GM06990 (cell line): ENCODE measurements around the gene SH2D4B.

ENCODE experiments used
- DNase-seq: peaks from one replicate; pipeline ENCODE4 v3.0.0-alpha.2; 2011; ENCODE audit not compliant: insufficient read length; ENCODE audit errors: extremely low read depth
- H3K27me3 ChIP-seq: replicated peaks from 2 replicates; pipeline ENCODE4 v1.6.0; 2011; ENCODE audit warnings: low read length; ENCODE audit not compliant: control insufficient read depth, insufficient read depth
- H3K36me3 ChIP-seq: 2 replicates; pipeline ENCODE4 v1.5.1; 2011; ENCODE audit warnings: low read length; ENCODE audit not compliant: control insufficient read depth, insufficient read depth
- H3K4me3 ChIP-seq: replicated peaks from 2 replicates; pipeline ENCODE4 v1.5.1; 2011; ENCODE audit warnings: low read depth, mild to moderate bottlenecking, control low read depth, low read length
- TF ChIP-seq, protein P1 (sequence below): IDR thresholded peaks from 2 replicates; pipeline ENCODE4 v1.5.1; 2011; ENCODE audit warnings: low read length, control low read depth, mild to moderate bottlenecking, inconsistent platforms; ENCODE audit not compliant: insufficient read depth, poor library complexity, severe bottlenecking

Gene SH2D4B

DNA sequence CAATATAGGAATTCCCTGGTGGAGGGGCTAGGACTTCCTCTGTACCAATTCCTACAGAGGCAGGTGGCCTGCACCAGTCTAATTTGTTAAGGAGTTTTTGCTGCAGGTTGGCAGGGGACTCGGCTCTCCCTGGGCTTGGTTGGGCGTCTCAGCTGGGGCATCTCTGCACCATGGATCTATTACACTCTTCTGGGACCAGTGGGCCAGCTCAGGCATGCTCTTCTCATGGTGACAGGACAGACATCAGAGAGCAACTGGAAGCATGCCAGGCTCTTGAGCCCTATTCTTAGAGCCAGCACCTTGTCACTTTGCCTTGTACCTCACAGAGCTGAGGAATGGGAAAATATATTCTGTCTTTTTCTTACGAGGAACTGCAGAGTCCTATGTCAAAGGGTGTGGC is 74.6 kb downstream of the SH2D4B start:
- Histone ChIP-seq H3K27me3 (peaks cover 2% of the 10 kb centered on the region; the same call in 1 of the 2 replicates), H3K4me3 (no peak overlapping the region), H3K36me3 (no peaks in the 10 kb centered on the region)
- no peak for DNase-seq
- TF ChIP-seq, protein P1, sequence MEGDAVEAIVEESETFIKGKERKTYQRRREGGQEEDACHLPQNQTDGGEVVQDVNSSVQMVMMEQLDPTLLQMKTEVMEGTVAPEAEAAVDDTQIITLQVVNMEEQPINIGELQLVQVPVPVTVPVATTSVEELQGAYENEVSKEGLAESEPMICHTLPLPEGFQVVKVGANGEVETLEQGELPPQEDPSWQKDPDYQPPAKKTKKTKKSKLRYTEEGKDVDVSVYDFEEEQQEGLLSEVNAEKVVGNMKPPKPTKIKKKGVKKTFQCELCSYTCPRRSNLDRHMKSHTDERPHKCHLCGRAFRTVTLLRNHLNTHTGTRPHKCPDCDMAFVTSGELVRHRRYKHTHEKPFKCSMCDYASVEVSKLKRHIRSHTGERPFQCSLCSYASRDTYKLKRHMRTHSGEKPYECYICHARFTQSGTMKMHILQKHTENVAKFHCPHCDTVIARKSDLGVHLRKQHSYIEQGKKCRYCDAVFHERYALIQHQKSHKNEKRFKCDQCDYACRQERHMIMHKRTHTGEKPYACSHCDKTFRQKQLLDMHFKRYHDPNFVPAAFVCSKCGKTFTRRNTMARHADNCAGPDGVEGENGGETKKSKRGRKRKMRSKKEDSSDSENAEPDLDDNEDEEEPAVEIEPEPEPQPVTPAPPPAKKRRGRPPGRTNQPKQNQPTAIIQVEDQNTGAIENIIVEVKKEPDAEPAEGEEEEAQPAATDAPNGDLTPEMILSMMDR: no peak

GRCh38 chr10:80613466-80614170 is 75.9 kb downstream of the SH2D4B start:
- TF ChIP-seq, protein P1: no peak
- Histone ChIP-seq H3K27me3 (peaks cover 2% of the 10 kb centered on the region; the same call in 1 of the 2 replicates), H3K4me3 (no peak overlapping the region), H3K36me3 (no peaks in the 10 kb centered on the region)
- no peak for DNase-seq

DNA sequence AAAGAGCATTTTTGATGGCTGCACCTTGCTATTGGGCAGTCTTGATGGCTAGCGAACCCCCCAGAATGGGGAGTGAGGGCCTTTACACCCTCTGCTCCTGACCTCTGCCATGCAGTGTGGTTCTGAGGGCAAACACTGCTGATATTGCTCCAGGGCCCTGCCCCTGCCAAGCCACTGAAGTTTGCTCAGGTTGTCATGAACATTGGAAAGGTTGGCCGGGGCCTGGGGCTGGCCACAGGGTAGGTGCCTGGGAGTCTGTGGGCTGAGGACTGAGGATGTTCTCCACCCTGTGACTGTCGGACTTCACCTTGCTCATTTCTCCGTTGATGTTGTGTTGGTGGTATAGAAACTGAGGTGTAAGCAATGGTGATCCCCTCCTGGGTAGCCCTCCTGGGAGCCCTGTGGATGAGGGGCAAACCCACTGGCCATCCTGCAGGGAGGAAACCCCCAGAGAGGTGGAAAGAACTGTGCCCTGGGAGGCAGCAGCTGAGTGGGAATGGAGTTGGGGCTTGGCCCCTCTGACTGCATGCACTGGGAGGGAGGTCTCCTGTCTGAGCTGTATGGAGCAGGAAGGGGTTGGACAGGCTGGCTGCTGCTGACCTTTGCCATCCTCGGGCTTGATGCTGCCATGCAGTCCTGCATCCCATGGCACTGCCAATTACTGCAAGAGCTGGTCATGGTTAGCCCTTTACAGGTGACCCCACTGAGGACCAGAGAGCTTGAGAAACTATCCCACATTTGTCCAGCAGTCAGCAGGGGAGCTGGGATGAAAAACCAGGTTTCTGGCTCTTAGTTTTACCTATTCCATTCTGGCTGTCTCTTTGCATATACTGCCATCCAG is 77.1 kb downstream of the SH2D4B start:
- no peak for DNase-seq
- TF ChIP-seq, protein P1: no peak
- Histone ChIP-seq H3K36me3 (no peaks in the 10 kb centered on the region), H3K4me3 (no peak overlapping the region), H3K27me3 (peaks cover 2% of the 10 kb centered on the region; the same call in 1 of the 2 replicates)

GRCh38 chr10:80617807-80618206 is 80.1 kb downstream of the SH2D4B start:
- no peak for DNase-seq
- TF ChIP-seq, protein P1: no peak
- peaks cover 2% of the 10 kb centered on the region; the same call in 1 of the 2 replicates for H3K27me3 ChIP-seq

DNA sequence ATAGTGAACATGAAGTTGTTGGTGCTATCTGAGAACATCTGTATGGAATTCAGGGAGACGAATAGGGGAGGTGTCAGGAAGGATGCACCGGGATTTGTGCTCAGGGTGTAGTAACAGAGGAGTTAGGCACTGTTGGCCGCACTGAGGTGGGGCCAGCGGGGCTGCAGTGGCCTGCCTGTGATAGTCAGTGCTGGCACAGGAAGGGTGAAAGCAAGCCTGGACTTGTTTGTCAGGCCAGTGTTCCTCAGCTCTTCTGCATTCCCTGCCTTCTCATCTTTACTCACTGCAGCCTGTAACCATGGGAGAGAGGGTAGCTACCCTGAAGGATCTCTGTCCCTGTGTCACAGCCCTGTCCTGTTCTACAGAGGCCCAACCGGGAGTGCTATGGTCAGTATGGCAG is 81.3 kb downstream of the SH2D4B start:
- H3K4me3 ChIP-seq: no peak overlapping the region
- no peaks in the 10 kb centered on the region for H3K36me3 ChIP-seq
- peaks cover 2% of the 10 kb centered on the region for H3K27me3 ChIP-seq
- TF ChIP-seq, protein P1: no peak
- DNase-seq: no peak

More at GRCh38 chr10:80617807-80618206, 80.1 kb downstream of the SH2D4B start:
- Histone ChIP-seq H3K4me3 (no peak overlapping the region), H3K36me3 (no peaks in the 10 kb centered on the region)
